ENCODE results near the gene SLC25A19. TPM values are rescaled to one million over a fixed set of nuclear protein-coding genes. Genes with fewer than 3 reads are reported as not detected.

SLC25A19 gene
- total and polyA plus RNA-seq, 2 of the 8 experiments (the other 6 are each of a cell fraction or from before 2014, with no cell fraction given) = 28.6 to 32.6 TPM

GRCh38 chr17:75308732-75309629 is 19.7 kb upstream of the SLC25A19 start:
- Histone ChIP-seq H4K5ac (ENCODE audit: insufficient read length, low read depth, low read length) (no peak overlapping the region), H2BK15ac (ENCODE audit: low read length) (no peak overlapping the region), H3K14ac (ENCODE audit: insufficient read length) (no peak overlapping the region), H2BK20ac (ENCODE audit: low read length) (no peak overlapping the region), H3K18ac (ENCODE audit: extremely low read depth, low read length) (peak overlapping the region; percentile 60; the same call in 1 of the 2 replicates), H4K20me1 (replicated peaks in 1 of 2; ENCODE audit: control insufficient read depth in 1 of 2, insufficient read depth in 2 of 2, low read length in 2 of 2) (no peaks in the 10 kb centered on the region), H3K23ac (ENCODE audit: insufficient read length) (no peak overlapping the region), H3K56ac (replicated peaks; ENCODE audit: insufficient read length, low read depth, low read length) (no peak overlapping the region), H2AFZ (ENCODE audit: low read length) (no peak overlapping the region), H3K4ac (replicated peaks; ENCODE audit: insufficient read length, low read depth, low read length) (no peak overlapping the region), H3K9me3 (ENCODE audit: insufficient read depth in 2 of 2, low read depth in 1 of 2, low read length in 1 of 2) (no peaks in the 10 kb centered on the region), H3K9ac (replicated peaks in 1 of 4; ENCODE audit: extremely low read depth in 1 of 4, low read depth in 3 of 4, low read length in 3 of 4) (peak overlapping the region in 1 of 4 experiments; percentile 5; a peak in 1 of 7 replicates), H3K79me1 (ENCODE audit: low read depth, low read length) (no peaks in the 10 kb centered on the region), H3K79me2 (ENCODE audit: control insufficient read depth in 1 of 2, insufficient read depth in 2 of 2, low read length in 2 of 2) (no peaks in the 10 kb centered on the region), H3K4me2 (ENCODE audit: insufficient read depth in 1 of 2, low read depth in 2 of 2, low read length in 2 of 2) (no peak overlapping the region), H3K27ac (ENCODE audit: low read depth, low read length) (no peak overlapping the region), H3K4me3 (ENCODE audit: extremely low read depth in 1 of 4, insufficient read depth in 2 of 4, low read depth in 3 of 4, low read length in 4 of 4) (no peak overlapping the region), H3K36me3 (ENCODE audit: control insufficient read depth in 2 of 4, insufficient read depth in 4 of 4, low read length in 3 of 4) (no peaks in the 10 kb centered on the region; a peak in 2 of 8 replicates), H2BK5ac (ENCODE audit: low read depth, low read length) (no peak overlapping the region), H2AK5ac (ENCODE audit: low read depth, low read length) (no peak overlapping the region), H4K91ac (replicated peaks; ENCODE audit: insufficient read length, low read length) (peak overlapping the region; percentile 3), H3K27me3 (replicated peaks in 1 of 4; ENCODE audit: control insufficient read depth in 3 of 4, extremely low read depth in 1 of 4, insufficient read depth in 3 of 4, low read length in 3 of 4) (no peaks in the 10 kb centered on the region), H2BK12ac (ENCODE audit: low read depth, low read length) (no peak overlapping the region), H4K8ac (ENCODE audit: extremely low read depth, insufficient read depth, low read length) (no peak overlapping the region), H3K23me2 (ENCODE audit: low read depth, low read length) (no peaks in the 10 kb centered on the region; the same call in 1 of the 2 replicates), H3K4me1 (replicated peaks in 1 of 4; ENCODE audit: control insufficient read depth in 3 of 4, insufficient read depth in 4 of 4, low read length in 3 of 4) (peaks cover 0 to 4% (median 2%) of the 10 kb centered on the region in 4 experiments; a peak in 1 of 7 replicates), H2BK120ac (replicated peaks; ENCODE audit: low read depth, low read length) (no peak overlapping the region)
- WGBS, 2 experiments (ENCODE audit: extremely low coverage in 1 of 2, insufficient coverage in 1 of 2, insufficient read length in 1 of 2, insufficient replicate concordance in 2 of 2, low coverage in 1 of 2, low lambda C conversion rate in 2 of 2, missing lambda C conversion rate in 1 of 2) = 94% methylated on average over 19 of the region's 20 CpGs; no CpG with 5 or more reads in 1 of the 2 experiments
- no peak for FAIRE-seq
- POLR2A ChIA-PET (ENCODE audit: partially characterized antibody) = interaction anchor here (1.0 to 1.3 kb wide), 2 partner anchors 9 to 154 kb away, joined by 3 read pairs; no protein-coding TSS in a partner anchor
- CTCF ChIA-PET (ENCODE audit: partially characterized antibody) = interaction anchor here (0.7 to 3.8 kb wide), 6 partner anchors 13 to 148 kb away, joined by 3 to 17 read pairs (median 4); no protein-coding TSS in a partner anchor
- DNase-seq (ENCODE audit: low read depth in 1 of 2, low spot score in 2 of 2) = no peak
- no peak for TF ChIP-seq JUN (IDR thresholded peaks at IDR 0.05; ENCODE audit: low read depth, low read length)
- no peak for TF ChIP-seq GABPA (IDR thresholded peaks at IDR 0.05; ENCODE audit: borderline replicate concordance, insufficient read depth, low read length)
- TF ChIP-seq SIX5 (IDR thresholded peaks at IDR 0.05; ENCODE audit: low read depth, low read length) = no peak
- TF ChIP-seq ATF3 (IDR thresholded peaks at IDR 0.05; ENCODE audit: insufficient read depth, low read depth, low read length) = no peak
- TF ChIP-seq EZH2 (IDR thresholded peaks at IDR 0.05; ENCODE audit: low read depth, low read length, severe bottlenecking) = no peak
- no peak for TF ChIP-seq TEAD4 (IDR thresholded peaks at IDR 0.05; ENCODE audit: low read depth, low read length)
- TF ChIP-seq KDM4A (IDR thresholded peaks at IDR 0.05; ENCODE audit: low read depth, low read length, severe bottlenecking) = no peak
- no peak for TF ChIP-seq E2F6 (IDR thresholded peaks at IDR 0.05)
- TF ChIP-seq ZNF274 (IDR thresholded peaks at IDR 0.05; ENCODE audit: borderline replicate concordance, extremely low read depth, low read length) = no peak
- TF ChIP-seq SP4 (IDR thresholded peaks at IDR 0.05; ENCODE audit: low read length) = no peak
